ENCODE results near the gene SLC15A5. TPM values are rescaled to one million over a fixed set of nuclear protein-coding genes. Genes with fewer than 3 reads are reported as not detected.

SLC15A5 gene
- total RNA-seq, 1 donor from 2014 or later: not detected

DNA sequence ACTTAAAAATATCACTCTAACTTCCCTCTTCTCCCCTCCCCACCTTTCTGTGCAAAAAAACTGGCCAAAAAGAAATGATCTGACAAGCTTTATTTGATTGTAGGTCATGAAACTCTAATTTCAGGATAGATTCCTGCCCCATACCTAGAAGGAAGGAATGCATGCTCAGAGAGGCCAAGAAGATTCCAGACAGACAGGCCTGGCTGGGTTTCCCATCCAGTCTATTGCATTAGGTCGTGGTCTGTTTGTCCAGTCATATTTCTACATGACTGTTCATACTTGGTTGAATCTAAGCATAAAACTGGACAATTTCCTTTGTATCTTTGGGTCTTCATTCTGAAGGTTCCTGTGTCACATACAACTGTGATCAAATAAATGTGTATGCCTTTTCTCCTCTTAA is 20.0 kb upstream of the SLC15A5 start:
- H3K27me3 Mint-ChIP-seq (ENCODE audit: insufficient read depth, low read depth): peaks cover 3% of the 10 kb centered on the region
- Histone ChIP-seq H3K9me3 (ENCODE audit: low read depth) (no peaks in the 10 kb centered on the region), H2AFZ (replicated peaks) (no peak overlapping the region), H3K27ac (no peak overlapping the region), H3K4me1 (no peaks in the 10 kb centered on the region), H3K9ac (no peak overlapping the region), H3K4me3 (no peak overlapping the region), H3F3A (ENCODE audit: low read depth) (no peaks in the 10 kb centered on the region), H4K20me1 (ENCODE audit: low read depth) (no peaks in the 10 kb centered on the region), H3K36me3 (no peaks in the 10 kb centered on the region), H3K4me2 (no peak overlapping the region), H3K27me3 (no peaks in the 10 kb centered on the region), H3K79me2 (ENCODE audit: low read depth) (no peaks in the 10 kb centered on the region)
- H3K27ac Mint-ChIP-seq: no peak overlapping the region
- no peaks in the 10 kb centered on the region for H3K36me3 Mint-ChIP-seq
- no peak overlapping the region for H3K4me3 Mint-ChIP-seq
- H3K4me1 Mint-ChIP-seq: no peaks in the 10 kb centered on the region
- no peaks in the 10 kb centered on the region for H3K9me3 Mint-ChIP-seq
- TF ChIP-seq EZH2phosphoT487 (IDR thresholded peaks at IDR 0.05): no peak
- TF ChIP-seq, protein P1, sequence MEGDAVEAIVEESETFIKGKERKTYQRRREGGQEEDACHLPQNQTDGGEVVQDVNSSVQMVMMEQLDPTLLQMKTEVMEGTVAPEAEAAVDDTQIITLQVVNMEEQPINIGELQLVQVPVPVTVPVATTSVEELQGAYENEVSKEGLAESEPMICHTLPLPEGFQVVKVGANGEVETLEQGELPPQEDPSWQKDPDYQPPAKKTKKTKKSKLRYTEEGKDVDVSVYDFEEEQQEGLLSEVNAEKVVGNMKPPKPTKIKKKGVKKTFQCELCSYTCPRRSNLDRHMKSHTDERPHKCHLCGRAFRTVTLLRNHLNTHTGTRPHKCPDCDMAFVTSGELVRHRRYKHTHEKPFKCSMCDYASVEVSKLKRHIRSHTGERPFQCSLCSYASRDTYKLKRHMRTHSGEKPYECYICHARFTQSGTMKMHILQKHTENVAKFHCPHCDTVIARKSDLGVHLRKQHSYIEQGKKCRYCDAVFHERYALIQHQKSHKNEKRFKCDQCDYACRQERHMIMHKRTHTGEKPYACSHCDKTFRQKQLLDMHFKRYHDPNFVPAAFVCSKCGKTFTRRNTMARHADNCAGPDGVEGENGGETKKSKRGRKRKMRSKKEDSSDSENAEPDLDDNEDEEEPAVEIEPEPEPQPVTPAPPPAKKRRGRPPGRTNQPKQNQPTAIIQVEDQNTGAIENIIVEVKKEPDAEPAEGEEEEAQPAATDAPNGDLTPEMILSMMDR (IDR thresholded peaks at IDR 0.05): no peak
- no peak for TF ChIP-seq EZH2 (IDR thresholded peaks at IDR 0.05)
- no peak for DNase-seq (ENCODE audit: low spot score)

DNA sequence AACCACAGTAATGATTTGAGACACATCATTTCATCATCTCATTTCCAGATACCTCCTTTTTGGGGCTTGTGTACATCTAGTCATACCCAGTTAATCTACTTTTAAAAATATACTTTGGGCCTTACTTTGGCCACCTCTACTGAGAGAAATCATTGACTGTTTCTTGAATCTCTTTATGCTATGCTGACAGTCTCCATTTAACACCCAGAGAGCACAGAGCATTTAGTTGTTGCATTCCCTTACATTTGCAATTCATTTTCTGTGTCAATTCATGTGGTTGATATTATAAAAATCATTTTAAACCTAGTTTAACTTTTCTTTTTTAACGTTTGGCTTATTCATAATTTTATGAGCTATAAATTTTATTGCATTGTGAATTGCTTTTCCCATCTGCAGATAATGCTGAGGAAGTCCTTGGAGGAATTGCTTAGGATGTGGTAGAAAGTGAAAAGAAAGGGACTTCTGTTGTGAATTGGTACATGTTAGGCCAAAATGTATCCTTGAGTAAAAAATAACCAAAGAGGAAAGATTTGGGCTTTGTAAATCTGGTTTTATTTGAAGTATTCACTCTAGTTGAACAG is 17.0 kb upstream of the SLC15A5 start:
- H3K9me3 Mint-ChIP-seq: peaks cover 2% of the 10 kb centered on the region
- no peak overlapping the region for H3K27ac ChIP-seq

DNA sequence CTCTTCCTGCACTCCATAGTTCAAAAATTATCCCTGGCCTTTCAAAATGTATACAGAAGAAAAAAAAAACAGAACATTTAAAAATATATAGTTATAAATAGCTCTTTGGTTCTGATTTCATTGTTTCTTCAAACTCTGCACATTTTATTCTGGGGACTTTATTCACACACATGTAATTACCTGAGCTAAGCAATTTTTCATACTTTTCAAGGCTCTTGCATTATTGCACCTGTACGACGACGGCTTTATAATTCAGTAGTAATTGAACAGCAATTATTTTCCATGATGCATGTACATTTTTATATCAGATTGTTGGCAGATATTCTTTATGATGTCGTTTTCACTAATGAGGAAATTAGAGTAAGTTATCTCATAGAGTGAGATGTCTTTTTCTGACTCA is 13.5 kb upstream of the SLC15A5 start:
- no peaks in the 10 kb centered on the region for H3K9me3 ChIP-seq (ENCODE audit: low read depth)
- no peak overlapping the region for H2AFZ ChIP-seq (replicated peaks)
- no peak overlapping the region for H3K4me2 ChIP-seq
- Mint-ChIP-seq H3K27me3 (ENCODE audit: insufficient read depth, low read depth) (peaks cover 2% of the 10 kb centered on the region), H3K36me3 (no peaks in the 10 kb centered on the region), H3K9me3 (peaks cover 4% of the 10 kb centered on the region), H3K4me3 (no peak overlapping the region), H3K4me1 (peaks cover 10% of the 10 kb centered on the region), H3K27ac (no peak overlapping the region)
- no peaks in the 10 kb centered on the region for H3K4me1 ChIP-seq
- no peaks in the 10 kb centered on the region for H3K79me2 ChIP-seq (ENCODE audit: low read depth)
- no peak overlapping the region for H3K9ac ChIP-seq
- no peak for TF ChIP-seq EZH2 (IDR thresholded peaks at IDR 0.05)
- no peak overlapping the region for H3K4me3 ChIP-seq
- H3K27me3 ChIP-seq: no peaks in the 10 kb centered on the region
- no peak for DNase-seq (ENCODE audit: low spot score)
- H3K27ac ChIP-seq: no peak overlapping the region
- H3F3A ChIP-seq (ENCODE audit: low read depth): no peaks in the 10 kb centered on the region
- H3K36me3 ChIP-seq: no peaks in the 10 kb centered on the region
- H4K20me1 ChIP-seq (ENCODE audit: low read depth): no peaks in the 10 kb centered on the region

More for the DNA sequence above, 17.0 kb upstream of the SLC15A5 start:
- H3K27me3 Mint-ChIP-seq (ENCODE audit: insufficient read depth, low read depth): peaks cover 3% of the 10 kb centered on the region
- Histone ChIP-seq H3K27me3 (no peaks in the 10 kb centered on the region), H3K9ac (no peak overlapping the region), H3K4me2 (no peak overlapping the region), H2AFZ (replicated peaks) (no peak overlapping the region), H3K4me3 (no peak overlapping the region), H3K9me3 (ENCODE audit: low read depth) (no peaks in the 10 kb centered on the region), H3F3A (ENCODE audit: low read depth) (no peaks in the 10 kb centered on the region), H3K79me2 (ENCODE audit: low read depth) (no peaks in the 10 kb centered on the region), H4K20me1 (ENCODE audit: low read depth) (no peaks in the 10 kb centered on the region), H3K4me1 (no peaks in the 10 kb centered on the region), H3K36me3 (no peaks in the 10 kb centered on the region)
- no peak for DNase-seq (ENCODE audit: low spot score)
- no peak for TF ChIP-seq EZH2phosphoT487 (IDR thresholded peaks at IDR 0.05)
- TF ChIP-seq, protein P1 (IDR thresholded peaks at IDR 0.05): no peak
- no peak for TF ChIP-seq EZH2 (IDR thresholded peaks at IDR 0.05)
- peaks cover 6% of the 10 kb centered on the region for H3K4me1 Mint-ChIP-seq
- no peak overlapping the region for H3K4me3 Mint-ChIP-seq
- H3K36me3 Mint-ChIP-seq: no peaks in the 10 kb centered on the region
- H3K27ac Mint-ChIP-seq: no peak overlapping the region

DNA sequence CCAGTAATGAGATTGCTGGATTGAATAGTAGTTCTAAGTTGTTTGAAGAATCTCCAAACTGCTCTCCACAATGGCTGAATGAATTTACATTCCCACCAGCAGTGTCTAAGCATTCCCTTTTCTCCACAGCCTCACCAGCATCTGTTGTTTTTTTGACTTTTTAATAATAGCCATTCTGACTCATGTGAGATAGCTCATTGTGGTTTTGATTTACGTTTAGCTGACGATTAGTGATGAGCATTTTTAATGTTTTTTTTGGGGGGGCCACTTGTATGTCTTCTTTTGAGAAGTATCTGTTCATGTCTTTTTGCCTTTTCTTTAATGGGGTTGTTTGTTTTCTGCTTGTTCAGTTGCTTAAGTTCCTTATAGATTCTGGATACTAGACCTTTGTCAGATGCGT is 8.1 kb upstream of the SLC15A5 start:
- TF ChIP-seq EZH2 (IDR thresholded peaks at IDR 0.05) (no peak), EZH2phosphoT487 (IDR thresholded peaks at IDR 0.05) (no peak)
- TF ChIP-seq, protein P1 (IDR thresholded peaks at IDR 0.05): no peak
- H2AFZ ChIP-seq (replicated peaks): no peak overlapping the region
- Mint-ChIP-seq H3K4me1 (peaks cover 7% of the 10 kb centered on the region), H3K36me3 (no peaks in the 10 kb centered on the region), H3K27me3 (ENCODE audit: insufficient read depth, low read depth) (no peaks in the 10 kb centered on the region), H3K27ac (no peak overlapping the region), H3K4me3 (no peak overlapping the region), H3K9me3 (peaks cover 4% of the 10 kb centered on the region)
- H4K20me1 ChIP-seq (ENCODE audit: low read depth): no peaks in the 10 kb centered on the region
- H3F3A ChIP-seq (ENCODE audit: low read depth): no peaks in the 10 kb centered on the region
- H3K4me1 ChIP-seq: peaks cover 9% of the 10 kb centered on the region
- no peak overlapping the region for H3K27ac ChIP-seq
- H3K4me2 ChIP-seq: no peak overlapping the region
- no peaks in the 10 kb centered on the region for H3K9me3 ChIP-seq (ENCODE audit: low read depth)
- H3K36me3 ChIP-seq: no peaks in the 10 kb centered on the region
- DNase-seq (ENCODE audit: low spot score): no peak
- no peaks in the 10 kb centered on the region for H3K27me3 ChIP-seq
- H3K79me2 ChIP-seq (ENCODE audit: low read depth): no peaks in the 10 kb centered on the region
- no peak overlapping the region for H3K4me3 ChIP-seq
- H3K9ac ChIP-seq: no peak overlapping the region

All from neural progenitor cell (in vitro differentiated cells).